ENCODE data around the gene AAMDC.
"Not testable (repeated sequence)": the region's sequence is repeated elsewhere in the genome, so short reads cannot be mapped to it uniquely, and the experiment has no call there.

The AAMDC gene

GRCh38 chr11:77819411-77819920, 1.5 kb upstream of the AAMDC start:
- DNase-seq: peak; percentile 77

GRCh38 chr11:77819921-77820564, 901 bp upstream of the AAMDC start:
- peak; percentile 89 for DNase-seq

- peak; percentile 88 for DNase-seq
Measured at GRCh38 chr11:77821349-77821851, 456 bp downstream of the AAMDC start.

DNA sequence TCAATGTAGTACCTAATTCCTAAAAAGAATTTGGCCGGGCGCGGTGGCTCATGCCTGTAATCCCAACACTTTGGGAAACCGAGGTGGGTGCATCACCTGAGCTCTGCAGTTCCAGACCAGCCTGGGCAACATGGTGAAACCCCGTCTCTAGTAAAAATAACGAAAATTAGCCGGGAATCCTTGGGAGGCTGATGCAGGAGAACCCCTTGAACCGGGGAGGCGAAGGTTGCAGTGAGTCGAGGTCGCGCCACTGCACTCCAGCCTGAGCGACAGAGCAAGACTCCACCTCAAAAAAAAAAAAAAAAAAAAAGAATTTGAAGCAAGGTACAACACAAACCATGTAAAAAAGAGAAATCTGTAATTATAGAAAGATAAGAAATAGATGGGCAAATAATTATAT, 1.2 kb downstream of the AAMDC start:
- DNase-seq: not testable (repeated sequence)

DNA sequence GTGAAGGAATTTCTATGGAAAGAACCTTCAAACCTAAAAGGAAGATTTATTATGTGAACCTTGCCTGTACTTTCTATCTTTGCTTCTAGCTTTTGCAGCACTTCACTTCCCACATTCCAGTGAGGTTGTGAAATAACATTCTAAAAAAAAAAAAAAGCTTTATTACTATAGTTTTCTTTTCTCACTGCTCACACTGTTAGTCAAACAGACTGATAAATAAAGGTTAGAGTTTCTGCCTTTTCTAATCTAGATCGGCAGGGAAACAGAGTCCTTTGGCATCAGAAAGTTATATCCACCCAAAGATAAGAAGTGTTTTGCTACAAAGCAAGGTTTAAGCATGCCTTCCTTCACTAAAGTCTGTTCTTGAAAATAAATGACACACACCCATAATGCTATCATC, 2.8 kb downstream of the AAMDC start:
- no peak for DNase-seq

DNA sequence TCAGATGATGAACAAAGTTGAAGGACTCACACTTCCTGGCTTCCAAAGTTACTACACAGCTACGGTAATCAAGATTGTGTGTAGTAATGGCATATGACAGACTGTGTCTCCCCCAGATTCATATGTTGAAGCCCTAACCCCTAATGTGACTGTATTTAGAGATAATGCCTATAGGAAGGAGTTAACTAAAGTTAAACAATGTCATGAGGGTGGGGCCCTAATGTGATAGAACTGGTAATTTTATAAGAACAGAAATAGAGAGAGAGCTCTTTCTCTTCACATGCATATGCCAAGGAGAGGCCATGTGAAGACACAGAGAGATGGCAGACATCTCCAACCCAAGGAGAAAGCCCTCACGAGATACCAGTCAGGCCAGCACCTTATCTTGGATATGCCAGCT, 8.0 kb downstream of the AAMDC start:
- DNase-seq: no peak

DNA sequence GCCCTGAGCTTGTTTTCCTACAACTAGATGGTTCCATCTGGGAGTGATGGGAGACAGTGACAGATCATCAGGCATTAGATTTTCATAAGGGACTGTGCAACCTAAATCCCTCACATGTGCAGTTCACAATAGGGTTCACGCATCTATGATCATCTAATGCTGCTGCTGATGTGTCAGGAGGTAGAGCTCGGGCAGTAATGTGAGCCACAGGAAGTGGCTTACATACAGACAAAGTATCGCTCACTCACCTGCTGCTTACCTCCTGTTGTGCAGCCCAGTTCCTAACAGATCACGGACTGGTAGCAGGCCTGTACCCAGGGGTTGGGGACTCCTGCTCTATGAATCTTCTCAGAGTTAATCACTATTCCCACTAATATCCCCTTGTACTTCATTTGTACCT, 12.4 kb downstream of the AAMDC start:
- DNase-seq: no peak

DNA sequence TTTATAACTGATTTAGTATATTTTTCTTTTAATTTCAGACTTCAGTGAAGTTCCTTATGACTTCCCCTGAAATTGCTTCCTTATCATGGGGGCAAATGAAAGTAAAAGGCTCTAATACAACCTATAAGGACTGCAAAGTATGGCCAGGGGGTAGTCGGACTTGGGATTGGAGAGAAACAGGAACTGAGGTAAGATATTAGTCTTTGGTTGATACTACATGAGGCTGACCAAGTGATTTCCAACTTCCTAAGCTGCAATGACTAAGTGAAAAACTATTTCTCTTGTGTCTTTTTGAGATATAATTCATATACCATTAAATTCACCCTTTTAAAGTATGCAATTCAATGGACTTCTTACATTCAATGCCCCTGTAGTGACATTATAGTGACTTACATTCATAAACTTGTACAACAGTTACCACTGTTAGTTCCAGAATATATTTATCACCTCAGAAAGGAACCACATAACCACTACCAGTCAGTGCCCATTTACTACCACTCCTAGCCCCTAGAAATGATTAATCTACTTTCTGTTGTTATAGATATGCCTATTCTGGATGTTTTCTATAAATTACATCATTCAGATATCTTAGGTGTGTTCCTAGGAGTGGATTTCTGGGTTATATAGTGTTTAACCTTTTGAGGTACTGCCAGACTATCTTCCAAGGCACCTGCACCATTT, 21.6 kb downstream of the AAMDC start:
- DNase-seq: no peak

DNA sequence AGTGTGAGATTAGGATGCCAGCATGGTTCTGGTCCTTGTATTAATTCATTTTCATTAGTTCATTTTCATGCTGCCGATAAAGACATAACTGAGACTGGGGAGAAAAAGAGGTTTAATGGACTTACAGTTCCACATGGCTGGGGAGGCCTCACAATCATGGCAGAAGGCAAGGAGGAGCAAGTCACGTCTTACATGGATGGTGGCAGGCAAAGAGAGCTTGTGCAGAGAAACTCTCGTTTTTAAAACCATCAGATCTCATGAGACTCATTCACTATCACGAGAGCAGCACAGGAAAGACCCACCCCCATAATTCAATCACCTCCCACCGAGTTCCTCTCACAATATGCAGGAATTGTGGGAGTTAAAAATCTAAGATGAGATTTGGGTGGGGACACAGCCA, 22.8 kb downstream of the AAMDC start:
- DNase-seq: not testable (repeated sequence)

DNA sequence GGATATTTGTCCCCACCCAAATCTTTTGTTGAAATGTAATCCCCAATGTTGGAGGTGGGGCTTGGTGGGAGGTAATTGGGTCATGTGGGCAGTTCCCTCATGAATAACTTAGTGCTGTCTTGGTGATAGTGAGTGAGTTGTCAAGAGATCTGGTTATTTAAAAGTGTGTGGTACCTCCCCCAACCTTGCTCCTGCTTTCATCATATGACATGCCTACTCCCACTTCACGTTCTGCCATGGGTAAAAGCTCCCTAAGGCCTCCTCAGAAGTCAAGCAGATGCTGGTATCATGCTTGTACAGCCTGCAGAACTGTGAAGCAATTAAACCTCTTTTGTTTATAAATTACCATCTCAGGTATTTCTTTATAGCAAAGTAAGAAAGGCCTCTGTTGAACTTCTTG, 30.6 kb downstream of the AAMDC start:
- no peak for DNase-seq

GRCh38 chr11:77854838-77855237, 33.9 kb downstream of the AAMDC start:
- DNase-seq: no peak

- not testable (repeated sequence) for DNase-seq
Measured at GRCh38 chr11:77857906-77858457, 37.0 kb downstream of the AAMDC start.

DNA sequence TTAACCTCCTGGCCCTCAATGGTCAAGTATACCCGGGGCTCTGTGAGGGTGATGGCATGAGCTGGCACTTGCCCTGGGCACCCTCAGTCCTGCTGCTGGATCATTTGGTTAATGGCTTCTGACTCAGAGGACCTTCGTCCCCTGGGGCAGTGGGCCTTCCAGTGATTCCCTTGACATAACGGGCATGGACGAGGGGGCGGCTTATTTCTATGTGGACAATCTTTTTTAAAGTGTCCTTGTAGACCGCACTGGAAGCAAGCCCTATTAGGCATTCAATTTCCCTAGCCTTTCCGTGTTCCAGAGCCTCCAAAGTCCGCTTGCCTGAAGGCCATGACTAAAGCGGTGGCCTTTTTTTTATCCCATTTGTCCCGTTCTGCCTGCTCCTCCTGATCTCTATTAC, 40.5 kb downstream of the AAMDC start:
- DNase-seq: not testable (repeated sequence)

DNA sequence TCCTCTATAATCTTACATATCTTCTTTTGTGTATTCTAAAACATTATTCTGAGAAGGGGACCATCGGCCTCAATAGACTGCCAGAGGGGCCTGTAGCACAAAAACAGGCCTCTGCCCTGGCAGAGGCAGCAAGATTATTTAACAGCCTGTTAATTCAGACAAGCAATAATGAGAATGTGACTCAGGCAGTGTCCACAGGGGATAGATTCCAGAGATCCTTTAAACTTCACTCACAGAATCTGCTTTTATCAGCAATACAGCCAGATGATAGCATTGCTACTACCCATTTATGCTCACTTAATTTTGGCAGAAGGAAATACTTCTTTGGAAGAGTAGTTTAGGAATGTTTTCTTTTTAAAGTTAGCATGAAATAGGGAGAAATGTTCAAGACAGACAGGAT, 44.9 kb downstream of the AAMDC start:
- DNase-seq: no peak

DNA sequence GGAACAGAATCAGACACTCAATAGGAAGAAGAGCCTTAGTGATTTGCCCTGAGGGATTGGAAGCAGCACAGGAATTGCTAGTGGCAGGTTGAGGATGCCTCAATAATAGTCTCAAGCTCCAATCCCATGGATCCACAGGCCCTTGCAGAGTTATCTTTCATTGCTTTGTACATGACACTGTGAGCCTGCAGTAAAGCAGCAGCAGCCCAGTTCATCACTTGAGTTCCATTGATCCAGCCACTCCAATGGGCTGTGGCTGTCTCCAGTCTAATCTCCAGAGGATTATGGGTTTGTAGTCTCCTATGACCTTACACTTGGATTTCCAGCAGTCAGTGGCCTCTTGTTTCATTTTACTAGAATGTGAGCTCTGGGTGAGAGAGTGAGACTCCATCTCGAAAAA, 45.4 kb downstream of the AAMDC start:
- no peak for DNase-seq

- no peak for DNase-seq
Measured at GRCh38 chr11:77868744-77869143, 47.8 kb downstream of the AAMDC start.

DNA sequence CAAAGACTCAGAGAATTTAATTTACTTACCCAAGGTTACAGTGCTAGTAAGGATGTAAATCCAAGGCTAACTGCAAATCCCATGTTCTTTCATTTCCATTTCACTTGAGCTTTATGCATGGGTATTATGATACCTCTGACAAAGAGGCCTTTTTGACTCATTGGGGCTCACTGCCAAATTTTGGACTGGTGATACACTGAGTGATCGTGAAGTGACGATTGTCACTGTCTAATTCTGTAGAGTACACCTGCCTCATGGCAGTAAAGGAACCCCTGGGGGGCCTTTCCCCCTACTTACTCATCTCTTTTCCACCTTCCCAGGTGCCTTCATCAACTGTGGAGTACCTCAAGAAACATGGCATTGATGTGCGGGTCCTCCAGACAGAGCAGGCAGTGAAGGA, 50.9 kb downstream of the AAMDC start:
- DNase-seq: no peak

DNA sequence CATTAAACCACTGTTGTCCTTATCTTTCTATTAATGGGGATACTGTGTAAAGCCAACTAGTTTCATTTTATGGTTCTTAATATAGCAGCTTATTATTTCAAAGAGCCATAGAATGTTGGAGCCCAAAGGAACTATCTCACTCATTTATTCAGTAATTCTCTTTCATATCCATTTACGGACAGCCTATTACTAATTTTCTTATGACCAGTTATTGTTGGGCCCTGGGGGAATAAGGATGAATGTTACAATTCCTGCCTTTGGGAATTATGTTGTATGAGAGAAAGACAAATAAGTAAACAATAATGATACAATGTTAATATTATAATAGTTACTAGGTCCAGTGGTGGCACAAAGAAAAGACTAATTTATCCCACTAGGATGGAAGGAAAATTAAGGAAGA, 52.4 kb downstream of the AAMDC start:
- DNase-seq: no peak

DNA sequence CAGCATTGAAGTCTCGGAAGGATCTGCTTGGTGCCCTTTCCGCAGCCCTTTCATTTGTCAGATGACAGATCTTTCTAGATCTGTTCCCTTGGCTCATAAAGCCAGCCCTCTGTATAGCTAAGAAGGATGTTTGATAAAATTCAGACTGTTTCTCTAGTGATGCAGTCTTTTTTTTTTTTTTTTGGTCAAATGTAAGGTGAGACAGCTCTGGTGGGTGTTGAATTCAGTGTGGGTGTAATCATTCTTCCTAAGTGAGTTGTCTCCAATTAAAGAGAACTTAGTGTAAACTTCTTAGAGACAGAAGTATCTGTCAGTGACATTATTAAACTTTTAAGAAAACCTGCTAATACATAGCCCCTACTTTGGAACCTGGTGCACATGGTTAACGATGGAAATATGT, 53.3 kb downstream of the AAMDC start:
- no peak for DNase-seq

GRCh38 chr11:77876045-77876444, 55.1 kb downstream of the AAMDC start:
- no peak for DNase-seq

- DNase-seq: not testable (repeated sequence)
Measured at GRCh38 chr11:77878247-77878646, 57.3 kb downstream of the AAMDC start.

DNA sequence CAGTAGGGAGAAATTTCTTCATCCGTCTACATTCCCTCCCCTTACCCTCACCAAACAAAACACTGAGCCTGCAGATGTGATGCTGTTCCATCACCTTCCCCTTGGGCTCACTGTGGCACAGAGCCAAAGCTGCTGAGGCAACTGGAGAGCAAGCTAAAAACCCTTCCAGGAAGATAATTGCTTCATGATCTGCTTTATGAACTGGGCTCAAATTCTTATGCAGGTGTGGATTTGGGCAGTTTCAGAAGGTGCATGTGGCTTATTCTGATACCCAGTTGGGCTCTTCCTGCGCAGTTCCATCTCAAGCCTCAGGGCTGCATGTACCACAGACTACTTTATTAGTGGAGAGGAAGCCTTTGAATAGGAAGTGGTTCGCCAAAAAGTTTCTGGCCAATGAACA, 58.3 kb downstream of the AAMDC start:
- no peak for DNase-seq

DNA sequence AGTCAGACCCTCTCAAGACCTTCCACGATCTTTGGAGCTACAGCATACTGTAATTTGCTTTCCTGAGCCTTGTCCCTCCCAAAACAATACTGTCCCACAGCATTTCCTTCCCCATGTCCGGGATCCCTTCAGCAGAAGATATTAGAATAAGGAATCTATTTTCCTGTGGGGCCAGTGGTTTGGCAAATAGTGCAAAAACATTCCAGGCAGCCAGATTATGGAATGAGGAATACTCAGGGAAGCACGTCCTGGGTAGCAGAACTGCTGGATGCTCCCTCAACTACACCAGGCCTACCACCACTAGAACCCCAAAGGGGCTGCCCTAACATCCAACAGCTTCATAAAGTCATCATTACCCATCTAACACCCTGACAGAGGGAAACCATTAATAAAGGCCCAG, 61.5 kb downstream of the AAMDC start:
- DNase-seq: no peak

GRCh38 chr11:77883775-77884174, 62.8 kb downstream of the AAMDC start:
- DNase-seq: no peak

Measured in right kidney (tissue), 1 donor.